B cell (primary cell): ENCODE measurements around the gene CABCOCO1.

Experiments
- CTCF ChIP-seq: fragments of 200-600 bp; IDR thresholded peaks from one replicate; pipeline ENCODE4 v1.8.0; 2022; ENCODE audit warnings: antibody characterized with exemption, mild to moderate bottlenecking
- EZH2 ChIP-seq: IDR thresholded peaks from 2 replicates; pipeline ENCODE4 v1.6.1; 2012; ENCODE audit warnings: borderline replicate concordance, low read depth, mild to moderate bottlenecking, moderate library complexity, low read length; ENCODE audit not compliant: insufficient read depth, poor library complexity, severe bottlenecking

GRCh38 chr10:61634746-61635145 is 28.0 kb upstream of the CABCOCO1 start:
- TF ChIP-seq CTCF (no peak), EZH2 (no peak)
